GM23338 (cell line): ENCODE data around the gene PTPRN2. TPM values are rescaled to one million over a fixed set of nuclear protein-coding genes. Genes with fewer than 3 reads are reported as not detected.

ENCODE experiments used
- ATAC-seq: fragments of 200-7000 bp; cut with Tn5 transposase; 3 replicates; pipeline ENCODE4 v1.9.1; 2020
- DNase-seq: peaks from one replicate; pipeline ENCODE4 v3.0.0-alpha.2; 2015; ENCODE audit warnings: low spot score
- H2AFZ ChIP-seq: fragments of 200-600 bp; sonication (generic); 2 replicates; pipeline ENCODE4 v1.8.0; 2016; ENCODE audit warnings: antibody characterized with exemption, mild to moderate bottlenecking, moderate library complexity
- H3F3A ChIP-seq: fragments of 200-600 bp; sonication (generic); replicated peaks from 2 replicates; pipeline ENCODE4 v1.8.0; 2017; ENCODE audit warnings: antibody characterized with exemption, mixed run types, low read depth
- H3K27ac ChIP-seq: fragments of 200-600 bp; sonication (generic); 2 replicates; pipeline ENCODE4 v1.6.1; 2016; ENCODE audit warnings: low read depth
- H3K27me3 ChIP-seq: fragments of 200-600 bp; sonication (generic); 2 replicates; pipeline ENCODE4 v1.8.0; 2016; ENCODE audit warnings: mild to moderate bottlenecking, mixed run types, moderate library complexity; ENCODE audit not compliant: insufficient read depth
- H3K36me3 ChIP-seq: fragments of 200-600 bp; sonication (generic); 2 replicates; pipeline ENCODE4 v1.8.0; 2016; ENCODE audit warnings: mild to moderate bottlenecking; ENCODE audit not compliant: insufficient read depth
- H3K4me1 ChIP-seq: fragments of 200-600 bp; sonication (generic); 2 replicates; pipeline ENCODE4 v1.8.0; 2016; ENCODE audit warnings: mild to moderate bottlenecking, moderate library complexity; ENCODE audit not compliant: insufficient read depth
- H3K4me2 ChIP-seq: fragments of 200-600 bp; sonication (generic); 2 replicates; pipeline ENCODE4 v1.7.1; 2017; ENCODE audit warnings: mixed run types
- H3K4me3 ChIP-seq: fragments of 200-600 bp; sonication (generic); 2 replicates; pipeline ENCODE4 v1.6.1; 2016; ENCODE audit warnings: mixed run types
- H3K79me2 ChIP-seq: fragments of 200-600 bp; sonication (generic); replicated peaks from 2 replicates; pipeline ENCODE4 v1.8.0; 2017; ENCODE audit warnings: mild to moderate bottlenecking; ENCODE audit not compliant: insufficient read depth
- H3K9me2 ChIP-seq: fragments of 200-600 bp; sonication (generic); 2 replicates; pipeline ENCODE4 v1.8.0; 2017; ENCODE audit not compliant: insufficient read depth
- H4K20me1 ChIP-seq: fragments of 200-600 bp; sonication (generic); replicated peaks from 2 replicates; pipeline ENCODE4 v1.8.0; 2017; ENCODE audit warnings: mild to moderate bottlenecking; ENCODE audit not compliant: insufficient read depth
- H3K27ac Mint-ChIP-seq: 2 replicates; pipeline ENCODE4 v1.8.0; 2020; ENCODE audit warnings: inconsistent platforms, mild to moderate bottlenecking, moderate library complexity, mixed read lengths
- H3K27me3 Mint-ChIP-seq: 3 replicates; pipeline ENCODE4 v1.8.0; 2022; ENCODE audit warnings: low read depth, mild to moderate bottlenecking, moderate library complexity, mixed read lengths, inconsistent platforms; ENCODE audit not compliant: insufficient read depth, poor library complexity
- H3K36me3 Mint-ChIP-seq: 3 replicates; pipeline ENCODE4 v1.8.0; 2021; ENCODE audit warnings: low read depth, mild to moderate bottlenecking, inconsistent platforms, moderate library complexity, mixed read lengths
- H3K4me1 Mint-ChIP-seq: 3 replicates; pipeline ENCODE4 v1.8.0; 2020; ENCODE audit warnings: mild to moderate bottlenecking, inconsistent platforms, mixed read lengths
- H3K4me3 Mint-ChIP-seq: 3 replicates; pipeline ENCODE4 v1.8.0; 2021; ENCODE audit warnings: moderate library complexity, mild to moderate bottlenecking, inconsistent platforms, mixed read lengths
- H3K9me3 Mint-ChIP-seq: 3 replicates; pipeline ENCODE4 v1.8.0; 2020; ENCODE audit warnings: moderate library complexity, mild to moderate bottlenecking, inconsistent platforms, mixed read lengths
- CREB1 ChIP-seq: fragments of 250-450 bp; sonication (Bioruptor Pico); IDR thresholded peaks from 2 replicates; pipeline ENCODE4 v1.5.0; 2020; ENCODE audit warnings: low read depth, mild to moderate bottlenecking, moderate library complexity
- EZH2phosphoT487 ChIP-seq: fragments of 200-600 bp; sonication (generic); IDR thresholded peaks from one replicate; pipeline ENCODE4 v1.8.1; 2018; ENCODE audit warnings: antibody characterized with exemption; ENCODE audit not compliant: unreplicated experiment
- JUNB ChIP-seq: IDR thresholded peaks from one replicate; pipeline ENCODE4 v1.6.1; 2016; ENCODE audit warnings: antibody characterized with exemption; ENCODE audit not compliant: unreplicated experiment
- POLR2AphosphoS5 ChIP-seq: IDR thresholded peaks from 2 replicates; pipeline ENCODE4 v1.6.1; 2016; ENCODE audit warnings: antibody characterized with exemption, low read depth
- REST ChIP-seq: IDR thresholded peaks from one replicate; pipeline ENCODE4 v1.6.1; 2018; ENCODE audit warnings: antibody characterized with exemption; ENCODE audit not compliant: unreplicated experiment
- ZNF114 ChIP-seq: fragments of 250-450 bp; sonication (Bioruptor Pico); IDR thresholded peaks from 2 replicates; pipeline ENCODE4 v1.5.0; 2020; ENCODE audit warnings: mild to moderate bottlenecking, moderate library complexity
- ZNF331 ChIP-seq: fragments of 250-450 bp; sonication (Bioruptor Pico); IDR thresholded peaks from 2 replicates; pipeline ENCODE4 v1.5.0; 2020; ENCODE audit warnings: low read depth, mild to moderate bottlenecking, moderate library complexity
- polyA plus RNA-seq: library from polyadenylated mRNA; unstranded; fragments of >200 nt; fragmentation: Nextera tagmentation; extraction: Ambion mirVana; gene quantifications from 2 replicates; pipeline ENCODE4 v1.2.1, GENCODE V29; 2016
- total RNA-seq: library from RNA; depleted of rRNA; stranded (reverse); fragments of >200 nt; shearing (Covaris generic); gene quantifications from 2 replicates; pipeline ENCODE4 v1.2.3, GENCODE V29; 2014
- TF ChIP-seq, protein P1 (sequence below): fragments of 250-450 bp; sonication (Bioruptor Pico); IDR thresholded peaks from 2 replicates; pipeline ENCODE4 v1.5.0; 2020; ENCODE audit warnings: mild to moderate bottlenecking, moderate library complexity

Gene PTPRN2
- total and polyA plus RNA-seq, 2 experiments from 2014 or later, result 0.87 to 4.0 TPM

DNA sequence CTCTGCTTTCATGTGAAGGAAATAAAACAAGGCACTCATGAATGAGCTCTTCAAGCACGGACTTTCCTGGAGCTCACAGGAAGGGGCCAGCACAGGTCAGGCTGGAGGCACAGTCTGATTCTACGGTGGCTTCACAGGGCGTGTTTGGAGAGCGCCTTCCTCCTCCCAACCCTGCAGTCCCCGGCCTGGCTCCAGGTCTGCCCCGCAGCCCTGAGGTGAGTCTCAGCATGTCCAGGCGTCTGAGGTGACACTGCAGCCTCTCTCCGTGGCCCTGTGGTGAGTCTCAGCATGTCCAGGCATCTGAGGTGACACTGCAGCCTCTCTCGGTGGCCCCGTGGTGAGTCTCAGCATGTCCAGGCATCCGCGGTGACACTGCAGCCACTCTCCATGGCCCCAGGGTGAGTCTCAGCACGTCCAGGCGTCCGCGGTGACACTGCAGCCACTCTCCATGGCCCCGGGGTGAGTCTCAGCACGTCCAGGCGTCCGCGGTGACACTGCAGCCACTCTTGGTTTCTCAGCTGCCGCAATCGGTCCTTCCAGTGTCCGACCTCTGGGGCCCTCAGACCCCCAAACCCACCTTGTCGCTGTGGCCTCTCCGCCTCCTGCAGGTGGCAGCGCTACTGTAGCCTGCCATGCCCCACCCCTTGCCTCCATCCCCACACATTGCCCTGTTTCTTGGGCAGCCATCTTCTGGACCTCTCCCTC lies 869.2 kb downstream of the PTPRN2 start:
- TF ChIP-seq REST, result no peak
- no peak for TF ChIP-seq POLR2AphosphoS5
- no peak for TF ChIP-seq EZH2phosphoT487
- TF ChIP-seq JUNB, result no peak
- no peak for TF ChIP-seq CREB1 (CRISPR knock-in tag)
- no peak for TF ChIP-seq ZNF114 (CRISPR knock-in tag)
- TF ChIP-seq, protein P1, sequence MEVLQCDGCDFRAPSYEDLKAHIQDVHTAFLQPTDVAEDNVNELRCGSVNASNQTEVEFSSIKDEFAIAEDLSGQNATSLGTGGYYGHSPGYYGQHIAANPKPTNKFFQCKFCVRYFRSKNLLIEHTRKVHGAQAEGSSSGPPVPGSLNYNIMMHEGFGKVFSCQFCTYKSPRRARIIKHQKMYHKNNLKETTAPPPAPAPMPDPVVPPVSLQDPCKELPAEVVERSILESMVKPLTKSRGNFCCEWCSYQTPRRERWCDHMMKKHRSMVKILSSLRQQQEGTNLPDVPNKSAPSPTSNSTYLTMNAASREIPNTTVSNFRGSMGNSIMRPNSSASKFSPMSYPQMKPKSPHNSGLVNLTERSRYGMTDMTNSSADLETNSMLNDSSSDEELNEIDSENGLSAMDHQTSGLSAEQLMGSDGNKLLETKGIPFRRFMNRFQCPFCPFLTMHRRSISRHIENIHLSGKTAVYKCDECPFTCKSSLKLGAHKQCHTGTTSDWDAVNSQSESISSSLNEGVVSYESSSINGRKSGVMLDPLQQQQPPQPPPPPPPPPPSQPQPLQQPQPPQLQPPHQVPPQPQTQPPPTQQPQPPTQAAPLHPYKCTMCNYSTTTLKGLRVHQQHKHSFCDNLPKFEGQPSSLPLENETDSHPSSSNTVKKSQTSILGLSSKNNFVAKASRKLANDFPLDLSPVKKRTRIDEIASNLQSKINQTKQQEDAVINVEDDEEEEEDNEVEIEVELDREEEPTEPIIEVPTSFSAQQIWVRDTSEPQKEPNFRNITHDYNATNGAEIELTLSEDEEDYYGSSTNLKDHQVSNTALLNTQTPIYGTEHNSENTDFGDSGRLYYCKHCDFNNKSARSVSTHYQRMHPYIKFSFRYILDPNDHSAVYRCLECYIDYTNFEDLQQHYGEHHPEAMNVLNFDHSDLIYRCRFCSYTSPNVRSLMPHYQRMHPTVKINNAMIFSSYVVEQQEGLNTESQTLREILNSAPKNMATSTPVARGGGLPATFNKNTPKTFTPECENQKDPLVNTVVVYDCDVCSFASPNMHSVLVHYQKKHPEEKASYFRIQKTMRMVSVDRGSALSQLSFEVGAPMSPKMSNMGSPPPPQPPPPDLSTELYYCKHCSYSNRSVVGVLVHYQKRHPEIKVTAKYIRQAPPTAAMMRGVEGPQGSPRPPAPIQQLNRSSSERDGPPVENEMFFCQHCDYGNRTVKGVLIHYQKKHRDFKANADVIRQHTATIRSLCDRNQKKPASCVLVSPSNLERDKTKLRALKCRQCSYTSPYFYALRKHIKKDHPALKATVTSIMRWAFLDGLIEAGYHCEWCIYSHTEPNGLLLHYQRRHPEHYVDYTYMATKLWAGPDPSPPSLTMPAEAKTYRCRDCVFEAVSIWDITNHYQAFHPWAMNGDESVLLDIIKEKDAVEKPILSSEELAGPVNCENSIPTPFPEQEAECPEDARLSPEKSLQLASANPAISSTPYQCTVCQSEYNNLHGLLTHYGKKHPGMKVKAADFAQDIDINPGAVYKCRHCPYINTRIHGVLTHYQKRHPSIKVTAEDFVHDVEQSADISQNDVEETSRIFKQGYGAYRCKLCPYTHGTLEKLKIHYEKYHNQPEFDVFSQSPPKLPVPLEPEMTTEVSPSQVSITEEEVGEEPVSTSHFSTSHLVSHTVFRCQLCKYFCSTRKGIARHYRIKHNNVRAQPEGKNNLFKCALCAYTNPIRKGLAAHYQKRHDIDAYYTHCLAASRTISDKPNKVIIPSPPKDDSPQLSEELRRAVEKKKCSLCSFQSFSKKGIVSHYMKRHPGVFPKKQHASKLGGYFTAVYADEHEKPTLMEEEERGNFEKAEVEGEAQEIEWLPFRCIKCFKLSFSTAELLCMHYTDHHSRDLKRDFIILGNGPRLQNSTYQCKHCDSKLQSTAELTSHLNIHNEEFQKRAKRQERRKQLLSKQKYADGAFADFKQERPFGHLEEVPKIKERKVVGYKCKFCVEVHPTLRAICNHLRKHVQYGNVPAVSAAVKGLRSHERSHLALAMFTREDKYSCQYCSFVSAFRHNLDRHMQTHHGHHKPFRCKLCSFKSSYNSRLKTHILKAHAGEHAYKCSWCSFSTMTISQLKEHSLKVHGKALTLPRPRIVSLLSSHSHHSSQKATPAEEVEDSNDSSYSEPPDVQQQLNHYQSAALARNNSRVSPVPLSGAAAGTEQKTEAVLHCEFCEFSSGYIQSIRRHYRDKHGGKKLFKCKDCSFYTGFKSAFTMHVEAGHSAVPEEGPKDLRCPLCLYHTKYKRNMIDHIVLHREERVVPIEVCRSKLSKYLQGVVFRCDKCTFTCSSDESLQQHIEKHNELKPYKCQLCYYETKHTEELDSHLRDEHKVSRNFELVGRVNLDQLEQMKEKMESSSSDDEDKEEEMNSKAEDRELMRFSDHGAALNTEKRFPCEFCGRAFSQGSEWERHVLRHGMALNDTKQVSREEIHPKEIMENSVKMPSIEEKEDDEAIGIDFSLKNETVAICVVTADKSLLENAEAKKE, result no peak
- no peak for TF ChIP-seq ZNF331
- Histone ChIP-seq H3K4me2 (no peak overlapping the region), H3K4me1 (no peaks in the 10 kb centered on the region), H2AFZ (no peak overlapping the region), H3K79me2 (no peaks in the 10 kb centered on the region), H3K36me3 (no peaks in the 10 kb centered on the region), H3F3A (no peaks in the 10 kb centered on the region), H3K27me3 (no peaks in the 10 kb centered on the region), H3K9me2 (no peaks in the 10 kb centered on the region), H3K27ac (no peak overlapping the region), H4K20me1 (no peaks in the 10 kb centered on the region), H3K4me3 (no peak overlapping the region)
- no peak for DNase-seq
- Mint-ChIP-seq H3K4me1 (no peaks in the 10 kb centered on the region), H3K4me3 (no peak overlapping the region), H3K36me3 (peaks cover 67% of the 10 kb centered on the region), H3K9me3 (peaks cover 94% of the 10 kb centered on the region), H3K27ac (no peak overlapping the region), H3K27me3 (peaks cover 14% of the 10 kb centered on the region)
- no peak for ATAC-seq
